Hepatocyte (in vitro differentiated cells): Measurements from ENCODE around the gene OGFOD2. TPM values are rescaled to one million over a fixed set of nuclear protein-coding genes. Genes with fewer than 3 reads are reported as not detected.

Experiments
- DNase-seq: peaks from one replicate; pipeline ENCODE4 v3.0.0-alpha.2; 2016; ENCODE audit warnings: low spot score
- H2AFZ ChIP-seq: fragments of 200-600 bp; sonication (generic); 2 replicates; pipeline ENCODE4 v1.6.0; 2016; ENCODE audit warnings: antibody characterized with exemption, mild to moderate bottlenecking
- H3K27ac ChIP-seq: fragments of 200-600 bp; sonication (generic); 2 replicates; pipeline ENCODE4 v1.5.1; 2016; ENCODE audit warnings: mild to moderate bottlenecking
- H3K27me3 ChIP-seq: fragments of 200-600 bp; sonication (generic); 2 replicates; pipeline ENCODE4 v1.6.1; 2016
- H3K36me3 ChIP-seq: fragments of 200-600 bp; sonication (generic); replicated peaks from 2 replicates; pipeline ENCODE4 v1.5.1; 2016; ENCODE audit warnings: low read depth; ENCODE audit not compliant: insufficient read depth
- H3K4me1 ChIP-seq: fragments of 200-600 bp; sonication (generic); 2 replicates; pipeline ENCODE4 v1.5.1; 2016; ENCODE audit warnings: mild to moderate bottlenecking, moderate library complexity; ENCODE audit not compliant: insufficient read depth
- H3K4me2 ChIP-seq: fragments of 200-600 bp; sonication (generic); 2 replicates; pipeline ENCODE4 v1.6.0; 2016
- H3K4me3 ChIP-seq: fragments of 200-600 bp; sonication (generic); 2 replicates; pipeline ENCODE4 v1.5.1; 2016; ENCODE audit warnings: mild to moderate bottlenecking
- H3K79me2 ChIP-seq: fragments of 200-600 bp; sonication (generic); 2 replicates; pipeline ENCODE4 v1.6.0; 2017; ENCODE audit warnings: mild to moderate bottlenecking
- H3K9me2 ChIP-seq: fragments of 200-600 bp; sonication (generic); replicated peaks from 2 replicates; pipeline ENCODE4 v1.6.0; 2017; ENCODE audit warnings: mild to moderate bottlenecking; ENCODE audit not compliant: insufficient read depth
- H3K9me3 ChIP-seq: fragments of 200-600 bp; sonication (generic); 2 replicates; pipeline ENCODE4 v1.5.1; 2016; ENCODE audit warnings: low read depth, mild to moderate bottlenecking
- H4K20me1 ChIP-seq: fragments of 200-600 bp; sonication (generic); 2 replicates; pipeline ENCODE4 v1.6.0; 2016; ENCODE audit warnings: mild to moderate bottlenecking; ENCODE audit not compliant: insufficient read depth, poor library complexity, severe bottlenecking
- EZH2 ChIP-seq: fragments of 200-600 bp; sonication (generic); IDR thresholded peaks from 2 replicates; pipeline ENCODE4 v1.6.1; 2016; ENCODE audit warnings: antibody characterized with exemption, mild to moderate bottlenecking, borderline replicate concordance
- EZH2phosphoT487 ChIP-seq: fragments of 200-600 bp; sonication (generic); IDR thresholded peaks from one replicate; pipeline ENCODE4 v1.6.1; 2018; ENCODE audit warnings: antibody characterized with exemption, mild to moderate bottlenecking, low read depth, moderate library complexity; ENCODE audit not compliant: unreplicated experiment, severe bottlenecking
- WGBS: methylation state at CpG from one replicate; pipeline ENCODE4 v1.1.6; 2016; ENCODE audit warnings: low lambda C conversion rate; ENCODE audit errors: missing lambda C conversion rate; 5-methylcytosine and 5-hydroxymethylcytosine counted together
- polyA plus RNA-seq: library from polyadenylated mRNA; unstranded; fragments of >200 nt; fragmentation: Nextera tagmentation; extraction: Ambion mirVana; gene quantifications from 2 replicates; pipeline ENCODE4 v1.2.1, GENCODE V29; 2016
- total RNA-seq: library from RNA; depleted of rRNA; stranded (reverse); fragments of >200 nt; gene quantifications from 2 replicates; pipeline ENCODE4 v1.2.3, GENCODE V29; 2014
- TF ChIP-seq, protein P1 (sequence below): fragments of 200-600 bp; sonication (generic); IDR thresholded peaks from 2 replicates; pipeline ENCODE4 v1.5.1; 2016; ENCODE audit warnings: antibody characterized with exemption, mild to moderate bottlenecking; ENCODE audit not compliant: poor library complexity

OGFOD2 gene
- total and polyA plus RNA-seq, 2 experiments from 2014 or later: 11.4 to 26.5 TPM

DNA sequence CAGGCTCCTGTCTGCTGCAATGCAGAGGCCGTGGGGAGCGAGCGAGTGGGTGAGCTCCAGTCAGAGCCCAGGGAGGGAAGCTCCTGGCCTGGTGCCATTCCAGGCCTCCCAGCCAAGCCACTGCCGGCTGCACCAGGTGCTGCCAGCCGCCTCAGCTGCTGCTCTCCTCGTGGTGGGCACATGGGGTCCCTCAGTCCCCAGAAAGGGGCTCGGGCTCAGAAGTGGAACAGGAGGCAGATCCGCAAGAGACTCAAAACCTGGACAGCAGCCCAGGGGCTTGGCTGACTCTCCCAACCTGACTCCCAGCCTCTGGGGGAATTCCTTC, 11.1 kb upstream of the OGFOD2 start:
- H2AFZ ChIP-seq: no peak overlapping the region
- H3K4me3 ChIP-seq: no peak overlapping the region
- H3K27ac ChIP-seq: no peak overlapping the region
- 78% methylated on average over 8 of the region's 8 CpGs for WGBS
- DNase-seq: no peak
- no peaks in the 10 kb centered on the region for H3K36me3 ChIP-seq
- peaks cover 6% of the 10 kb centered on the region for H3K4me1 ChIP-seq
- no peaks in the 10 kb centered on the region for H4K20me1 ChIP-seq
- H3K79me2 ChIP-seq: no peaks in the 10 kb centered on the region
- H3K27me3 ChIP-seq: no peaks in the 10 kb centered on the region
- no peak overlapping the region for H3K4me2 ChIP-seq
- no peaks in the 10 kb centered on the region for H3K9me3 ChIP-seq
- TF ChIP-seq, protein P1, sequence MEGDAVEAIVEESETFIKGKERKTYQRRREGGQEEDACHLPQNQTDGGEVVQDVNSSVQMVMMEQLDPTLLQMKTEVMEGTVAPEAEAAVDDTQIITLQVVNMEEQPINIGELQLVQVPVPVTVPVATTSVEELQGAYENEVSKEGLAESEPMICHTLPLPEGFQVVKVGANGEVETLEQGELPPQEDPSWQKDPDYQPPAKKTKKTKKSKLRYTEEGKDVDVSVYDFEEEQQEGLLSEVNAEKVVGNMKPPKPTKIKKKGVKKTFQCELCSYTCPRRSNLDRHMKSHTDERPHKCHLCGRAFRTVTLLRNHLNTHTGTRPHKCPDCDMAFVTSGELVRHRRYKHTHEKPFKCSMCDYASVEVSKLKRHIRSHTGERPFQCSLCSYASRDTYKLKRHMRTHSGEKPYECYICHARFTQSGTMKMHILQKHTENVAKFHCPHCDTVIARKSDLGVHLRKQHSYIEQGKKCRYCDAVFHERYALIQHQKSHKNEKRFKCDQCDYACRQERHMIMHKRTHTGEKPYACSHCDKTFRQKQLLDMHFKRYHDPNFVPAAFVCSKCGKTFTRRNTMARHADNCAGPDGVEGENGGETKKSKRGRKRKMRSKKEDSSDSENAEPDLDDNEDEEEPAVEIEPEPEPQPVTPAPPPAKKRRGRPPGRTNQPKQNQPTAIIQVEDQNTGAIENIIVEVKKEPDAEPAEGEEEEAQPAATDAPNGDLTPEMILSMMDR: no peak
- TF ChIP-seq EZH2: no peak
- no peak for TF ChIP-seq EZH2phosphoT487
- no peaks in the 10 kb centered on the region for H3K9me2 ChIP-seq

DNA sequence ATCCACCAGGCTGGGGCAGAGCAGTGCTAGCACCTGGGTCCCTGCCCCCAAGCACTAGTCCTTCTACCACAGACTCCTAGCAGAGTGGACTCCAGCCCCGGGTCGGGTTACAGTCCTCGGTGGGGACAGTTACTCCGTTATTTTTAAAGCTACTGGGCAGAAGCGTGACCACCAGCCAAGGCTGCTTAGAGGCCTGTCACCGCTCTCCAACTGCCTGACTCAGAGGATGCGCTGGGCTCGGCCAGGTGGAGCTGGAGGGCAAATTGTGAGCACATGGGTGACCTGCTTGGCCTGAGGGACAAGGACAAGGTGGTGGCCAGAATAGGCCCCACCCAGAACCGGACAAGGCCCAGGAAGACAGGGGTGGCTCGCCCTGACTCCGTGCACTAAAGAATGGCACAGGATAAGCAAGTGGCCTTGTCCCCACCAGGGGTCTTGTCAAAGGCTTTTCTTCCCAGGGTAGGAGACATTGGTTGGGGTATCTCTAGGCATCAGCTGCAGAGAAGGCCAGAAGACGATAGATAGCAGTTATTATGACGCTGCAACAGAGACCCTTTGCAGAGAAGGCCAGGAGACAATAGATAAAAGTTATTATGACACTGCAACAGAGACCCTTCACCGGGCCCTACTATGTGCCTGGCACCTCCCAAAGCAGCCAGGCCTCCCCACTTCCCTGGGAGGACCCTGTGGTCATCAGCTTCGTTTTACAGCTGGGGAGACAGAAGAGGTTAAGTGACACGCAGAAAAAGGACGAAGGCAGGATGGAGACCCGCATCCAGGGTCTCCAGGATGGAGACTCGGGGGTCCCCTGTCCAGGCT, 10.4 kb upstream of the OGFOD2 start:
- H4K20me1 ChIP-seq: no peaks in the 10 kb centered on the region
- H3K9me2 ChIP-seq: no peaks in the 10 kb centered on the region
- no peaks in the 10 kb centered on the region for H3K79me2 ChIP-seq
- H3K4me2 ChIP-seq: peak overlapping the region; percentile 97
- no peak for DNase-seq
- H3K27me3 ChIP-seq: no peaks in the 10 kb centered on the region
- no peak overlapping the region for H3K27ac ChIP-seq
- 86% methylated on average over 19 of the region's 19 CpGs for WGBS
- H3K9me3 ChIP-seq: no peaks in the 10 kb centered on the region
- H2AFZ ChIP-seq: no peak overlapping the region
- TF ChIP-seq EZH2phosphoT487 (no peak), EZH2 (no peak)
- TF ChIP-seq, protein P1: no peak
- peaks cover 6% of the 10 kb centered on the region for H3K4me1 ChIP-seq
- H3K36me3 ChIP-seq: no peaks in the 10 kb centered on the region
- H3K4me3 ChIP-seq: no peak overlapping the region

DNA sequence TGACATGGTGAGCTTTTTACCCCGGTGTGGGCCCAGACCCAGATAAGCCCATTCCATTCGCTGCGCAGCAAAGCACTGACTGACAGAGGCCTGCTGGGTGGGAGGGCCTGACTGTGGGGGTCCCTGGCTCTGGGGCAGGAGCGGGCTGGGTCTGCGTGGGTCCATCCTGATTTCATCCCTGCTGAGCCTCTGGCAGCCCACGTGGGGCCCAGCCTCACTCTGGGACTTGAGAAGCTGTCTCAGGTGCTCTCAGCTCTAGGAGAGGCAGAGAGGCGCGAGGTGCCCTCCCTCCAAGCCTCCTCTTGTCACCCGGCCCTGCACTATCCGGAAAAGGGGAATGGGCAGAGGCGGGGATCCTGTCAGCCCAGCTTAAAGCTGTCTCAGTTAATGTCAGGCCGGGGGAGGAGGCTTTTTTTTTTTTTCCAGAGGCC, 9.7 kb upstream of the OGFOD2 start:
- H3K4me2 ChIP-seq: peak overlapping the region; percentile 97
- no peaks in the 10 kb centered on the region for H4K20me1 ChIP-seq
- H3K9me3 ChIP-seq: no peaks in the 10 kb centered on the region
- no peak for DNase-seq
- no peaks in the 10 kb centered on the region for H3K79me2 ChIP-seq
- H2AFZ ChIP-seq: no peak overlapping the region
- H3K4me1 ChIP-seq: peaks cover 9% of the 10 kb centered on the region
- H3K9me2 ChIP-seq: no peaks in the 10 kb centered on the region
- TF ChIP-seq EZH2phosphoT487: no peak
- TF ChIP-seq, protein P1: no peak
- no peak for TF ChIP-seq EZH2
- H3K27ac ChIP-seq: no peak overlapping the region
- H3K4me3 ChIP-seq: no peak overlapping the region
- 70% methylated on average over 12 of the region's 12 CpGs for WGBS
- H3K36me3 ChIP-seq: no peaks in the 10 kb centered on the region
- no peaks in the 10 kb centered on the region for H3K27me3 ChIP-seq
